SK-N-SH treated with all-trans-retinoic acid at 6 μM for 48 hours (cell line): Measurements from ENCODE around the gene KCNMB2.

Source experiments
- ATAC-seq: fragments of 200-7000 bp; cut with Tn5 transposase; 3 replicates; pipeline ENCODE4 v1.9.1; 2020; ENCODE audit warnings: mild to moderate bottlenecking, moderate library complexity
- ARNTL ChIP-seq: fragments of 450-650 bp; formaldehyde crosslinking; IDR thresholded peaks from 2 replicates; pipeline ENCODE4 v1.5.0; 2020; ENCODE audit warnings: low read depth, mild to moderate bottlenecking, moderate library complexity, borderline replicate concordance
- BACH2 ChIP-seq: fragments of 250-450 bp; sonication (Bioruptor Pico); IDR thresholded peaks from 2 replicates; pipeline ENCODE4 v1.9.0; 2021; ENCODE audit warnings: mild to moderate bottlenecking, borderline replicate concordance
- ESRRG ChIP-seq: fragments of 250-450 bp; sonication (Bioruptor Pico); IDR thresholded peaks from 2 replicates; pipeline ENCODE4 v1.6.1; 2021; ENCODE audit warnings: mild to moderate bottlenecking
- ISL1 ChIP-seq: fragments of 250-450 bp; sonication (Bioruptor Pico); IDR thresholded peaks from 2 replicates; pipeline ENCODE4 v2.1.2; 2022; ENCODE audit warnings: mild to moderate bottlenecking, moderate library complexity
- SNAI2 ChIP-seq: fragments of 250-450 bp; sonication (Bioruptor Pico); IDR thresholded peaks from 2 replicates; pipeline ENCODE4 v1.5.0; 2020; ENCODE audit warnings: mild to moderate bottlenecking, moderate library complexity
- ZC3H10 ChIP-seq: fragments of 250-450 bp; sonication (Bioruptor Pico); IDR thresholded peaks from 2 replicates; pipeline ENCODE4 v1.5.1; 2021; ENCODE audit warnings: mild to moderate bottlenecking, moderate library complexity
- ZFP3 ChIP-seq: fragments of 250-450 bp; sonication (Bioruptor Pico); IDR thresholded peaks from 2 replicates; pipeline ENCODE4 v1.5.0; 2020; ENCODE audit warnings: mild to moderate bottlenecking, moderate library complexity
- ZNF70 ChIP-seq: fragments of 450-650 bp; formaldehyde crosslinking; IDR thresholded peaks from 2 replicates; pipeline ENCODE4 v1.5.0; 2020; ENCODE audit warnings: mild to moderate bottlenecking, moderate library complexity
- ZNF8 ChIP-seq: fragments of 450-650 bp; formaldehyde crosslinking; IDR thresholded peaks from 2 replicates; pipeline ENCODE4 v1.5.0; 2020; ENCODE audit warnings: mild to moderate bottlenecking, moderate library complexity
- TF ChIP-seq, protein P1 (sequence below): fragments of 250-450 bp; sonication (Bioruptor Pico); IDR thresholded peaks from 2 replicates; pipeline ENCODE4 v1.5.1; 2020; ENCODE audit warnings: low read depth, mild to moderate bottlenecking, moderate library complexity
- TF ChIP-seq, protein P2 (sequence below): fragments of 250-450 bp; sonication (Bioruptor Pico); IDR thresholded peaks from 2 replicates; pipeline ENCODE4 v1.5.0; 2020; ENCODE audit warnings: mild to moderate bottlenecking, moderate library complexity
- TF ChIP-seq, protein P3 (sequence below): fragments of 250-450 bp; sonication (Bioruptor Pico); IDR thresholded peaks from 2 replicates; pipeline ENCODE4 v1.8.0; 2020; ENCODE audit warnings: mild to moderate bottlenecking, moderate library complexity, borderline replicate concordance
- TF ChIP-seq, protein P4 (sequence below): fragments of 250-450 bp; sonication (Bioruptor Pico); IDR thresholded peaks from 2 replicates; pipeline ENCODE4 v1.8.0; 2021; ENCODE audit warnings: low read depth, mild to moderate bottlenecking, moderate library complexity, borderline replicate concordance
- TF ChIP-seq, protein P5 (sequence below): fragments of 250-450 bp; sonication (Bioruptor Pico); IDR thresholded peaks from 2 replicates; pipeline ENCODE4 v1.5.1; 2021; ENCODE audit warnings: mild to moderate bottlenecking, moderate library complexity

KCNMB2 gene

GRCh38 chr3:178655488-178655887, 119.3 kb downstream of the KCNMB2 start:
- no peak for TF ChIP-seq BACH2
- no peak for TF ChIP-seq ZFP3 (CRISPR knock-in tag)
- no peak for TF ChIP-seq ZNF70 (CRISPR knock-in tag)
- no peak for TF ChIP-seq ZNF8 (CRISPR knock-in tag)
- TF ChIP-seq, protein P1, sequence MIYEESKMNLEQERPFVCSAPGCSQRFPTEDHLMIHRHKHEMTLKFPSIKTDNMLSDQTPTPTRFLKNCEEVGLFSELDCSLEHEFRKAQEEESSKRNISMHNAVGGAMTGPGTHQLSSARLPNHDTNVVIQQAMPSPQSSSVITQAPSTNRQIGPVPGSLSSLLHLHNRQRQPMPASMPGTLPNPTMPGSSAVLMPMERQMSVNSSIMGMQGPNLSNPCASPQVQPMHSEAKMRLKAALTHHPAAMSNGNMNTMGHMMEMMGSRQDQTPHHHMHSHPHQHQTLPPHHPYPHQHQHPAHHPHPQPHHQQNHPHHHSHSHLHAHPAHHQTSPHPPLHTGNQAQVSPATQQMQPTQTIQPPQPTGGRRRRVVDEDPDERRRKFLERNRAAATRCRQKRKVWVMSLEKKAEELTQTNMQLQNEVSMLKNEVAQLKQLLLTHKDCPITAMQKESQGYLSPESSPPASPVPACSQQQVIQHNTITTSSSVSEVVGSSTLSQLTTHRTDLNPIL = no peak
- TF ChIP-seq ISL1 (CRISPR knock-in tag) = no peak
- TF ChIP-seq, protein P2, sequence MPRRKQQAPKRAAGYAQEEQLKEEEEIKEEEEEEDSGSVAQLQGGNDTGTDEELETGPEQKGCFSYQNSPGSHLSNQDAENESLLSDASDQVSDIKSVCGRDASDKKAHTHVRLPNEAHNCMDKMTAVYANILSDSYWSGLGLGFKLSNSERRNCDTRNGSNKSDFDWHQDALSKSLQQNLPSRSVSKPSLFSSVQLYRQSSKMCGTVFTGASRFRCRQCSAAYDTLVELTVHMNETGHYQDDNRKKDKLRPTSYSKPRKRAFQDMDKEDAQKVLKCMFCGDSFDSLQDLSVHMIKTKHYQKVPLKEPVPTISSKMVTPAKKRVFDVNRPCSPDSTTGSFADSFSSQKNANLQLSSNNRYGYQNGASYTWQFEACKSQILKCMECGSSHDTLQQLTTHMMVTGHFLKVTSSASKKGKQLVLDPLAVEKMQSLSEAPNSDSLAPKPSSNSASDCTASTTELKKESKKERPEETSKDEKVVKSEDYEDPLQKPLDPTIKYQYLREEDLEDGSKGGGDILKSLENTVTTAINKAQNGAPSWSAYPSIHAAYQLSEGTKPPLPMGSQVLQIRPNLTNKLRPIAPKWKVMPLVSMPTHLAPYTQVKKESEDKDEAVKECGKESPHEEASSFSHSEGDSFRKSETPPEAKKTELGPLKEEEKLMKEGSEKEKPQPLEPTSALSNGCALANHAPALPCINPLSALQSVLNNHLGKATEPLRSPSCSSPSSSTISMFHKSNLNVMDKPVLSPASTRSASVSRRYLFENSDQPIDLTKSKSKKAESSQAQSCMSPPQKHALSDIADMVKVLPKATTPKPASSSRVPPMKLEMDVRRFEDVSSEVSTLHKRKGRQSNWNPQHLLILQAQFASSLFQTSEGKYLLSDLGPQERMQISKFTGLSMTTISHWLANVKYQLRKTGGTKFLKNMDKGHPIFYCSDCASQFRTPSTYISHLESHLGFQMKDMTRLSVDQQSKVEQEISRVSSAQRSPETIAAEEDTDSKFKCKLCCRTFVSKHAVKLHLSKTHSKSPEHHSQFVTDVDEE (CRISPR knock-in tag) = no peak
- TF ChIP-seq ESRRG = no peak
- TF ChIP-seq ARNTL (CRISPR knock-in tag) = no peak
- TF ChIP-seq, protein P3, sequence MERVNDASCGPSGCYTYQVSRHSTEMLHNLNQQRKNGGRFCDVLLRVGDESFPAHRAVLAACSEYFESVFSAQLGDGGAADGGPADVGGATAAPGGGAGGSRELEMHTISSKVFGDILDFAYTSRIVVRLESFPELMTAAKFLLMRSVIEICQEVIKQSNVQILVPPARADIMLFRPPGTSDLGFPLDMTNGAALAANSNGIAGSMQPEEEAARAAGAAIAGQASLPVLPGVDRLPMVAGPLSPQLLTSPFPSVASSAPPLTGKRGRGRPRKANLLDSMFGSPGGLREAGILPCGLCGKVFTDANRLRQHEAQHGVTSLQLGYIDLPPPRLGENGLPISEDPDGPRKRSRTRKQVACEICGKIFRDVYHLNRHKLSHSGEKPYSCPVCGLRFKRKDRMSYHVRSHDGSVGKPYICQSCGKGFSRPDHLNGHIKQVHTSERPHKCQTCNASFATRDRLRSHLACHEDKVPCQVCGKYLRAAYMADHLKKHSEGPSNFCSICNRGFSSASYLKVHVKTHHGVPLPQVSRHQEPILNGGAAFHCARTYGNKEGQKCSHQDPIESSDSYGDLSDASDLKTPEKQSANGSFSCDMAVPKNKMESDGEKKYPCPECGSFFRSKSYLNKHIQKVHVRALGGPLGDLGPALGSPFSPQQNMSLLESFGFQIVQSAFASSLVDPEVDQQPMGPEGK (CRISPR knock-in tag) = no peak
- TF ChIP-seq ZC3H10 (CRISPR knock-in tag) = no peak
- TF ChIP-seq SNAI2 = no peak
- TF ChIP-seq, all 23 proteins: peak for 0
- ATAC-seq = no peak

DNA sequence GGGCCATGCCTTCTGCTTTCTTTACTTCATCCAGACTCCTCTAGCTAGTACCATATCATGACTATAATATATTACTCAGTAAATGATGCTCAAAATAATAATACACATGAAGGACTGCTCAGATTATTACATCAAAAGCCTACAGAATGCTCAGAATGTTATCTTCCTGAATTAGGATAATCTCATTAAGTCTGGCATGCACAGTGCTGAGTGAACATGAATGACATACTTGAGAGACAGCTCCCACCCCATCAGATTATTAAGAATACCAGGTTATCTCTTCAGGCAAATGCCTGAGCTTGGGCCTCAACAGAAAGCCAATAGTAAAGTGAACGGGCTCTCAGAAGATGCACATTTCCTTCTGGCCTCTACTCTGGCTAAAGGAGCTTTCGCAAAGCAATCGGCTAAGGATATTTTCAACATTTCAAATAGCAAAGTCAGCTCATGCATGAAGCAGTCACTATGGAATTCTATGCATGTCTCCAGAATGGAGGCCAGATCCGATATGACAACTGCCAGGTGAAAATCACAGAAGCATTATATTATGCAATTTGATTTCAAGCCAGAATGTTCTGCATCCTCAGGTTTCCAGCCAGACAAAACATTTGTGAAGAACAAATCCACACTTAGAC, 122.6 kb downstream of the KCNMB2 start:
- ATAC-seq = no peak
- TF ChIP-seq, protein P2 (CRISPR knock-in tag) = peak; percentile 66; the same call in 1 of the 2 replicates
- TF ChIP-seq, protein P1 = peak; percentile 23; the same call in 1 of the 2 replicates
- TF ChIP-seq, protein P4, sequence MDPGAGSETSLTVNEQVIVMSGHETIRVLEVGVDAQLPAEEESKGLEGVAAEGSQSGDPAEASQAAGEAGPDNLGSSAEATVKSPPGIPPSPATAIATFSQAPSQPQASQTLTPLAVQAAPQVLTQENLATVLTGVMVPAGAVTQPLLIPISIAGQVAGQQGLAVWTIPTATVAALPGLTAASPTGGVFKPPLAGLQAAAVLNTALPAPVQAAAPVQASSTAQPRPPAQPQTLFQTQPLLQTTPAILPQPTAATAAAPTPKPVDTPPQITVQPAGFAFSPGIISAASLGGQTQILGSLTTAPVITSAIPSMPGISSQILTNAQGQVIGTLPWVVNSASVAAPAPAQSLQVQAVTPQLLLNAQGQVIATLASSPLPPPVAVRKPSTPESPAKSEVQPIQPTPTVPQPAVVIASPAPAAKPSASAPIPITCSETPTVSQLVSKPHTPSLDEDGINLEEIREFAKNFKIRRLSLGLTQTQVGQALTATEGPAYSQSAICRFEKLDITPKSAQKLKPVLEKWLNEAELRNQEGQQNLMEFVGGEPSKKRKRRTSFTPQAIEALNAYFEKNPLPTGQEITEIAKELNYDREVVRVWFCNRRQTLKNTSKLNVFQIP (CRISPR knock-in tag) = no peak
- TF ChIP-seq ESRRG (no peak), ISL1 (CRISPR knock-in tag) (peak; percentile 80)
- TF ChIP-seq, protein P5, sequence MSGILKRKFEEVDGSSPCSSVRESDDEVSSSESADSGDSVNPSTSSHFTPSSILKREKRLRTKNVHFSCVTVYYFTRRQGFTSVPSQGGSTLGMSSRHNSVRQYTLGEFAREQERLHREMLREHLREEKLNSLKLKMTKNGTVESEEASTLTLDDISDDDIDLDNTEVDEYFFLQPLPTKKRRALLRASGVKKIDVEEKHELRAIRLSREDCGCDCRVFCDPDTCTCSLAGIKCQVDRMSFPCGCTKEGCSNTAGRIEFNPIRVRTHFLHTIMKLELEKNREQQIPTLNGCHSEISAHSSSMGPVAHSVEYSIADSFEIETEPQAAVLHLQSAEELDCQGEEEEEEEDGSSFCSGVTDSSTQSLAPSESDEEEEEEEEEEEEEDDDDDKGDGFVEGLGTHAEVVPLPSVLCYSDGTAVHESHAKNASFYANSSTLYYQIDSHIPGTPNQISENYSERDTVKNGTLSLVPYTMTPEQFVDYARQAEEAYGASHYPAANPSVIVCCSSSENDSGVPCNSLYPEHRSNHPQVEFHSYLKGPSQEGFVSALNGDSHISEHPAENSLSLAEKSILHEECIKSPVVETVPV (CRISPR knock-in tag) = no peak
